IPS-18c (cell line): ENCODE data around the gene COMMD1.
"Not testable (repeated sequence)": the region's sequence is repeated elsewhere in the genome, so short reads cannot be mapped to it uniquely, and the experiment has no call there.

Experiments used
- H3K4me3 ChIP-seq: 2 replicates; pipeline ENCODE4 v1.7.0; 2013; ENCODE audit warnings: low read depth, mild to moderate bottlenecking, low read length, moderate library complexity; ENCODE audit not compliant: insufficient read depth
- H3K9me3 ChIP-seq: one replicate; pipeline ENCODE4 v1.6.1; 2013; ENCODE audit warnings: mild to moderate bottlenecking, low read length, moderate library complexity; ENCODE audit not compliant: control insufficient read depth, insufficient read depth

Gene COMMD1

GRCh38 chr2:61994531-61994930 is 89.1 kb downstream of the COMMD1 start:
- no peaks in the 10 kb centered on the region for H3K9me3 ChIP-seq
- no peak overlapping the region for H3K4me3 ChIP-seq

DNA sequence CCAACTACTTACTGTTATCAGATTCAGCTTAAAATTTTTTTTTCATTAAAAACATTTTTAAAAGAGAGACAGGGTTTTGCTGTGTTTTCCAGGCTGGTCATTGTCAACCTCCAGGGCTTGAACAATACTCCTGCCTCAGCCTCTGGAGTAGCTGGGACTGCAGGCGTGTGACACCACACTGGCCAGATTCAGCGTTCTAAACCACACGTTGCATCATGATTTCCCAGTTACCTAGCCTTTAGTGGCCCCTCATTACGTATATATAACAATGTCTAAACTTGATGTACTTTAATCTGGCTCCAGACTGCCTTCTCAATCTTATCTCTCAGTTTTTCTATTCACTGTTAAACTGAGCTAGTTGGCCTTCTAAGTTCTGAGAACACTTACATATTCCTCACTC is 89.6 kb downstream of the COMMD1 start:
- Histone ChIP-seq H3K4me3 (no peak overlapping the region), H3K9me3 (no peaks in the 10 kb centered on the region)

DNA sequence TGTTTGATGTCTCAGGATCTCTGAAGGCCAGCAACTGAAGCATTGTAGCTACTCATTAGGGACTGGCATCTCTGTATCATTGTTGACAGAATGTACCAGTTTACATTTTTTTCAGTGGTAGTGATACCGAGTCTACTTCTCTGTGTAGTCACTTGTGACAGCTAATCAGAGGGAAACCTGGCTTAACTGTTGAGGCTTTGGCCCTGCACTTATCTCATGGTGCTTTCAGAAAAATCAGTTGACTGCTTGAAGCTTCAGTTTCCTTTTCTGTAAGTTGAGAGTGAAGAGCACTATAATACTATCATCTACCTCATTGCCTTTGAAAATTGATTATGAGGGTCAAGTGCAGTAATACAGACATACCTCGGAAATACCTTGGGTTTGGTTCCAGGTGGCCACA is 90.0 kb downstream of the COMMD1 start:
- no peaks in the 10 kb centered on the region for H3K9me3 ChIP-seq
- H3K4me3 ChIP-seq, result no peak overlapping the region

DNA sequence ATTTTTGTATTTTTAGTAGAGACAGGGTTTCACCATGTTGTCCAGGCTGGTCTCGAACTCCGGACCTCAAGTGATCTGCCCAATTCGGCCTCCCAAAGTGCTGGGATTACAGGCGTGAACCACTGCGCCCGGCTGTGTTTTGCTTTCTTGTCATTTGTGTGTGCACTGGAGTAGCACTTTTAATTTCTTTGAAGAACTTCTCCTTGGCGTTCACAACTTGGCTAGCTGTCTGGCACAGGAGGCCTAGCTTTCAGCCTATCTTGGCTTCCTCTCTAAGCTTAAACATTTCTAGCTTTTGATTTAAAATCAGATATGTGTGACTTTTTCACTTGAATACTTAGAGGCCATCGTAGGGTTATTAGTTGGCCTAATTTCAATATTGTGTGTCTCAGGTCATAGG is 93.0 kb downstream of the COMMD1 start:
- Histone ChIP-seq H3K9me3 (no peaks in the 10 kb centered on the region), H3K4me3 (no peak overlapping the region)

GRCh38 chr2:62000538-62000937 is 95.1 kb downstream of the COMMD1 start:
- Histone ChIP-seq H3K4me3 (no peak overlapping the region), H3K9me3 (no peaks in the 10 kb centered on the region)

DNA sequence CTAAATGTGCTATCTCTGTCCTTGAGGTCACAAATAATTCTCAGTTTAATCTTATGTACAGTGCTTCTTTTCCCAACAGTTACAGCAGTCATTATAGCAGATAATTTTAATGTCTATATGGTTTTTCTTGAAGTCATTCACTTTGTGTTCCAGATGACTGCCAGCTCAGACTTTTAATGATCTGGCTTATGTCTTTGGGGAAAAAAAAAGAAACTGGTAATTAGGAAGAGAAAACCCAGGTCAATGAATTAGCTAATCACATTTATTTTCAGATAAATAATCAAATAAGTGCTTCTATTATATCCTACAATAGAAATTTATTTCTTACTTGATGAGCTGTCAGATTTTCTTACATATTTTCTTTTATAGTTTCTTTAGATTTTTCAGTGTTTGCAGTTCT is 96.0 kb downstream of the COMMD1 start:
- H3K4me3 ChIP-seq, result no peak overlapping the region
- no peaks in the 10 kb centered on the region for H3K9me3 ChIP-seq

GRCh38 chr2:62004428-62004827 is 99.0 kb downstream of the COMMD1 start:
- H3K4me3 ChIP-seq, H3K9me3 ChIP-seq: not testable (repeated sequence)

GRCh38 chr2:62007555-62007954 is 102.1 kb downstream of the COMMD1 start:
- H3K9me3 ChIP-seq, result no peaks in the 10 kb centered on the region
- no peak overlapping the region for H3K4me3 ChIP-seq

- no peak overlapping the region for H3K4me3 ChIP-seq
- H3K9me3 ChIP-seq, result no peaks in the 10 kb centered on the region
These were observed 105.3 kb downstream of the COMMD1 start for GRCh38 chr2:62010632-62011256.

DNA sequence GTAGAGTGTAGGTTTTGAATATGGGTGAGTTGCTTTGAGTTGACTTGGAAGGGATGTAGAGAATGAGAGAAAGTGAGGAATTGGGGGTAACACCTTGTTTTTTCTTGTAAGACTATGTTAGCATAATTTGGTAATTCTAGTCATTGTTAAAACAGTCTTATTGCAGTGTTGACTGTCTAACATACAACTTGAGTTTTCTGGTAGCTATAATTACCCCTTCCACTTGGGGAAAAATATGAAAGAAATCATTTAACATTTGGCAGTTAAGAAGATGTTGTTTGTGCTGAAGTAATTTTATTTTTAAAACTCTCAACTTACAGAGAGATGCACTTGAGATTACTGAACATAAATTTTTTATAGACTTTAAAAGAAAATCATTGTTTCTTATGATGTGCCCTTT is 108.2 kb downstream of the COMMD1 start:
- no peak overlapping the region for H3K4me3 ChIP-seq
- H3K9me3 ChIP-seq, result no peaks in the 10 kb centered on the region

- Histone ChIP-seq H3K4me3 (no peak overlapping the region), H3K9me3 (no peaks in the 10 kb centered on the region)
These were observed 108.6 kb downstream of the COMMD1 start for GRCh38 chr2:62014102-62014501.

DNA sequence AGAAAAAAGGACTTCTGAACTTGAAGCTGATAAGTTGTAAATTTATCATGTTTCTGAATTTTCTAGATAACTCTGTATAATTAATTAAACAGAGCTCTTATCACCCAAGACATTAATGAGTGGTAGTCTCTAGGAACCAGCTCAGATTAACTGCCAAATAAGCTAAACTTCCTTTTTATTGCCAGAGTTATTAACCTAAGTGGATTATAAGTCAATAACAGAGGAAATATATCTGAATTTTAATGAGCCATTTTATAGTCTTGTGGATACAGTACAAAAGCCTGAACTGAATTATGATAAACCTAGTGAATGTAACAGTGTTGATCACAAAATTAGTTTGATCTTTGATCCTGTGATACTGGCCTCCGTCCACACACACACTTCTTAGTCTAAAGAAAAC is 111.5 kb downstream of the COMMD1 start:
- H3K4me3 ChIP-seq, result no peak overlapping the region

DNA sequence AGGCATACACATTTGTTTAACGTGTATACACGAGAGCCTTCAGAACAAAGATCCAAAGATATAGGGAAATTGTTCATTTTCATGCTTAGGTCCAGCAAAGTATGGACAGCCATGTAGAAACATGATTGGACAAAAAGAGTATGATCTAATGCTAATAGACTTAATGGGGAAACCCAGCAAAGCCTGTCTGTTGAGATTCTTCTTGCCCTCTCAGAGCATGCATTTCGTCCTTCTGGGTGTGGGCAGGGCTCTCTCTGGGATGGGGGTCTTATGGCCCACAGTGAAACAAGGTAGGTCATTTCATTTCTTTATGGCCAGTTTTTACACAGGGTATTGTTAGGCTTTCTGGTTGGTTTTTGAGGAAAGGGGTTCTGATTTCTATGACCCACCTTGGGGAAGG is 124.4 kb downstream of the COMMD1 start:
- Histone ChIP-seq H3K9me3 (no peaks in the 10 kb centered on the region), H3K4me3 (no peak overlapping the region)

More for the DNA sequence above, 111.5 kb downstream of the COMMD1 start:
- H3K9me3 ChIP-seq, result no peaks in the 10 kb centered on the region

DNA sequence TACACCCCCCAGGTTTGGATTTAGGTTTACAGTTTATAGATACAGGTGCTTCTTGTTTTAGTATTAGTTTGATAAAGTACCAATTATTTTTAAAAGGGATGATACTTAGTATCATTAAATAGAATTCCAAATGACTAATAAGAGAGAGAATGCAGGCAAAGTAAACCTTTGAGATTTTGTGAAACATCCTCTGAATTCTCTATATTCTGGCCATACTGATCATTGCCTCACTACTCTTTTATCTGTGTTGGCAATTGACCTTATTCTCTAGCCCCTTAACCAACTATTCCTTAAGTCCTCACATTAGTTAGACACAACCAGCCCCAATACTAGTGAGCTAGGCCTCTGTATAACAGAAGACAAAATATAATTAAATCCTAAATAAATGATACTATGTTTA is 125.4 kb downstream of the COMMD1 start:
- no peak overlapping the region for H3K4me3 ChIP-seq
- H3K9me3 ChIP-seq, result no peaks in the 10 kb centered on the region

DNA sequence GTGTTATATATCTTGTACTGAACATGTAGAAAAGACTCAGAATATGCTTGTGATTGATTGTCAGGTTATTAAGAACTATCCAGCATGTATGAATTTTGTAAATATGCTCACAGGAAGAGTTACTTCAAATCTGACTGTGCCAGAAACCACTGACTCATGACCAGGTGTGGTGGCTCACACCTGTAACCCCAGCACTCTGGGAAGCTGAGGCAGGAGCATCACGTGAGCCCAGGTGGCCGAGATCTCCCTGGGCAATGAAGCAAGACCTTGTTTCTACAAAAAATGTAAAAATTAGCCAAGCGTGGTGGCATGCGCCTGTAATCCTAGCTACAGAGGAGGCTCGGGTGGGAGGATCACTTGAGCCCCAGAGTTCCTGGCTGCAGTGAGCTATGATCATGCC is 126.6 kb downstream of the COMMD1 start:
- H3K9me3 ChIP-seq, result no peaks in the 10 kb centered on the region
- H3K4me3 ChIP-seq, result no peak overlapping the region

DNA sequence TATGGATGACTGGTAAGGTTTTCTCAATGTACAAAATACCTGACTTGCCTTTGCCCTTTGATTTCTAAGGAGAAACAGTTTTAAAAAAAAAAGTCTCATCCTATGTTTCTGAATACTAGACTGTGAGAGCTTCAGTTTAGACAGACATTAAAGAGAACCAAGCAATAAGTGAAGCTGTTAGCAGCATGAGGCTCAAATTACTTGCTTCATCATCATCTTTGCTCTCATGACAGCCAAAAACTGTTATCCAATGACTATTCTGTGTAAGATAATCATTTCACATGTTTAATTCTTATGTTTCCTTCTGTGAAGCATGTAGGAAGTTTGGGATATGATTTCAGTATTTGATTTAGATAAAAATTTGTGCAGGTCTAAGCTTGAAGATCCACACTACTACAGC is 129.2 kb downstream of the COMMD1 start:
- no peak overlapping the region for H3K4me3 ChIP-seq
- H3K9me3 ChIP-seq, result no peaks in the 10 kb centered on the region

DNA sequence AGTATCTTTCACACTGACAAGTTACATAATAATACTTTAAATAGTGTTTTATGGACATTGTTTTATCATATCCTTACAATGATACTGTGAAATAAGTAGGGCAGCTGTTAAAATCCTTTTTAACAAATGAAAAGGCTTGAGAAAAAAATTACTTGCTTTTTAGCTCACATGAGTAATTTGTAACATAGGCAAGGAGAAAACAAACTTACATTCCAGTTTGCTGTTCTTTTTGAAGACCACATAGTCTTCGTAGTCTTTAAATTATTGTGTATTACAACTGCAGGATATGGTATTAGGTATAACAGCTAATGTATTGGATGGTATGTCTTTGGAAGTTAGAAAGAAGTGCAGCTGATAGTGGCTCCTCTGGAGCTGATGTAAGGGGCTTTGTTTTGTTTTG is 130.8 kb downstream of the COMMD1 start:
- H3K4me3 ChIP-seq, result no peak overlapping the region
- H3K9me3 ChIP-seq, result no peaks in the 10 kb centered on the region

DNA sequence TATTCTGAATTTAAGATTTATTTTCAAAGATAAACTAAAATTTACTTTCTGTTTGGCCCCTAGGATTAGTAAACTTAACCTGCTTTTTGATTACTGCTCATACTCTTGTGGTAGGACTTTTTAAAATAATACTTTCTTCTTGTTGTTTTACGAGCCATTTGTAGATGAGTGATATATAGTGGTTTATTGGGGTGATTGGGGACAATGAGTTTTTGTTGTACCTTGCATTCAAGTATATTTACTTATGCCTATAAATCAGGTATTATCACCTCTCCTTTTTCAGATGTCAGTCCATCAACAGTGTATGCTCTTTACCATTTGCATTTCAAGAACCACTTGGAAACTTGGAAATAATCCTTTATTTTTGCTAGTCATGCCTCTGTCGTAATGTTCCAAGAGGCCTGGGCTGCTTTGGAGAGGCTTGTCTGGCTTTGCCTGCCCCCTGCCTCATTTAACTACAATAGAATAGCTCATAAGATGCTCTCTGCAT is 131.3 kb downstream of the COMMD1 start:
- H3K4me3 ChIP-seq, result no peak overlapping the region
- H3K9me3 ChIP-seq, result no peaks in the 10 kb centered on the region
